HEK293 (cell line): ENCODE data around the gene COX6A1.

Source experiments
- ATF2 ChIP-seq: fragments of 450-650 bp; formaldehyde crosslinking; IDR thresholded peaks from 2 replicates; pipeline ENCODE4 v1.5.1; 2016; ENCODE audit warnings: missing biosample characterization, missing genetic modification characterization, low read depth
- CTCF ChIP-seq: fragments of 450-650 bp; formaldehyde crosslinking; IDR thresholded peaks from 2 replicates; pipeline ENCODE4 v1.5.1; 2016; ENCODE audit warnings: missing biosample characterization, missing genetic modification characterization
- ELK4 ChIP-seq: IDR thresholded peaks from 2 replicates; pipeline ENCODE4 v1.6.1; 2011; ENCODE audit warnings: mild to moderate bottlenecking, low read depth, low read length, borderline replicate concordance
- ZNF138 ChIP-seq: fragments of 450-650 bp; formaldehyde crosslinking; IDR thresholded peaks from 2 replicates; pipeline ENCODE4 v1.5.1; 2016; ENCODE audit warnings: missing biosample characterization, missing genetic modification characterization, borderline replicate concordance
- ZNF639 ChIP-seq: fragments of 450-650 bp; formaldehyde crosslinking; IDR thresholded peaks from 2 replicates; pipeline ENCODE4 v1.5.1; 2016; ENCODE audit warnings: missing biosample characterization, missing genetic modification characterization
- ZNF692 ChIP-seq: fragments of 450-650 bp; formaldehyde crosslinking; IDR thresholded peaks from 2 replicates; pipeline ENCODE4 v1.5.1; 2016; ENCODE audit warnings: missing biosample characterization, missing genetic modification characterization

GRCh38 chr12:120428597-120429229 is 9.2 kb upstream of the COX6A1 start:
- TF ChIP-seq ELK4: no peak
- no peak for TF ChIP-seq ZNF692 (tag by site-specific recombination)
- no peak for TF ChIP-seq ATF2
- TF ChIP-seq CTCF (tag by site-specific recombination): no peak
- no peak for TF ChIP-seq ZNF639
- no peak for TF ChIP-seq ZNF138 (tag by site-specific recombination)
